ENCODE measurements around the gene CDKL2. TPM values are rescaled to one million over a fixed set of nuclear protein-coding genes. Genes with fewer than 3 reads are reported as not detected.

Gene CDKL2
- total RNA-seq, 2 donors from 2014 or later, result 0.37 to 1.3 TPM

GRCh38 chr4:75530556-75531322, 99.6 kb downstream of the CDKL2 start:
- peaks cover 17% of the 10 kb centered on the region for H3K9me3 ChIP-seq (ENCODE audit: control insufficient read depth, low read length)
- peaks cover 76% of the 10 kb centered on the region for H3K36me3 Mint-ChIP-seq (ENCODE audit: low read depth)
- no peaks in the 10 kb centered on the region for H3K27me3 ChIP-seq (ENCODE audit: control insufficient read depth, insufficient read depth, low read length, poor library complexity, severe bottlenecking)
- no peak overlapping the region for H3K9ac ChIP-seq (ENCODE audit: extremely low read depth, low read length, poor library complexity, severe bottlenecking)
- H3K27me3 Mint-ChIP-seq (ENCODE audit: insufficient read depth), result no peaks in the 10 kb centered on the region
- TF ChIP-seq, protein P1, sequence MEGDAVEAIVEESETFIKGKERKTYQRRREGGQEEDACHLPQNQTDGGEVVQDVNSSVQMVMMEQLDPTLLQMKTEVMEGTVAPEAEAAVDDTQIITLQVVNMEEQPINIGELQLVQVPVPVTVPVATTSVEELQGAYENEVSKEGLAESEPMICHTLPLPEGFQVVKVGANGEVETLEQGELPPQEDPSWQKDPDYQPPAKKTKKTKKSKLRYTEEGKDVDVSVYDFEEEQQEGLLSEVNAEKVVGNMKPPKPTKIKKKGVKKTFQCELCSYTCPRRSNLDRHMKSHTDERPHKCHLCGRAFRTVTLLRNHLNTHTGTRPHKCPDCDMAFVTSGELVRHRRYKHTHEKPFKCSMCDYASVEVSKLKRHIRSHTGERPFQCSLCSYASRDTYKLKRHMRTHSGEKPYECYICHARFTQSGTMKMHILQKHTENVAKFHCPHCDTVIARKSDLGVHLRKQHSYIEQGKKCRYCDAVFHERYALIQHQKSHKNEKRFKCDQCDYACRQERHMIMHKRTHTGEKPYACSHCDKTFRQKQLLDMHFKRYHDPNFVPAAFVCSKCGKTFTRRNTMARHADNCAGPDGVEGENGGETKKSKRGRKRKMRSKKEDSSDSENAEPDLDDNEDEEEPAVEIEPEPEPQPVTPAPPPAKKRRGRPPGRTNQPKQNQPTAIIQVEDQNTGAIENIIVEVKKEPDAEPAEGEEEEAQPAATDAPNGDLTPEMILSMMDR (conservative IDR thresholded peaks at IDR 0.05), result no peak
- no peaks in the 10 kb centered on the region for H3K4me1 Mint-ChIP-seq
- WGBS, 2 experiments (ENCODE audit: insufficient coverage in 1 of 2, insufficient read length in 1 of 2), result 89 to 92% methylated on average over 2 of the region's 2 CpGs
- H3K4me3 Mint-ChIP-seq, result no peak overlapping the region
- no peaks in the 10 kb centered on the region for H3K4me1 ChIP-seq (ENCODE audit: control insufficient read depth, insufficient read depth, low read length)
- DNase-seq, result no peak
- H3K27ac ChIP-seq (ENCODE audit: low read depth, low read length), result no peak overlapping the region
- no peak overlapping the region for H3K4me3 ChIP-seq (ENCODE audit: low read length)
- no peak overlapping the region for H3K27ac Mint-ChIP-seq
- H3K36me3 ChIP-seq (ENCODE audit: control insufficient read depth, insufficient read depth, low read length), result peaks cover 51% of the 10 kb centered on the region
- peaks cover 40% of the 10 kb centered on the region for H3K9me3 Mint-ChIP-seq

Other genes starting within 250 kb of the CDKL2 start
- gene RCHY1, start 116.1 kb downstream of the CDKL2 start, total RNA-seq, result 10 to 100 TPM; 35.5 to 35.7 TPM
- 10 to 100 TPM; 13.7 to 25.0 TPM for gene THAP6, start 116.1 kb downstream of the CDKL2 start, total RNA-seq
- not detected for gene ODAPH, start 74.5 kb downstream of the CDKL2 start, total RNA-seq
- gene G3BP2, start 42.9 kb upstream of the CDKL2 start, total RNA-seq, result 100 to 1,000 TPM; 176 to 183 TPM
- gene USO1, start 94.0 kb upstream of the CDKL2 start, total RNA-seq, result 10 to 100 TPM; 74.5 to 75.1 TPM

Data from endodermal cell (in vitro differentiated cells).